ENCODE data around the gene KCNK15. TPM values are rescaled to one million over a fixed set of nuclear protein-coding genes. Genes with fewer than 3 reads are reported as not detected.
A peak's percentile ranks its signal among the peaks of the same experiment; 100 is the strongest.

Gene KCNK15
- polyA plus RNA-seq, 1 donor (not counting 4 experiments of a cell fraction or from before 2014, with no cell fraction given), result not detected

GRCh38 chr20:44728801-44729443 lies 16.7 kb upstream of the KCNK15 start:
- DNase-seq (ENCODE audit: low read depth, low spot score) (peak; percentile 72), FAIRE-seq (peak; percentile 63)
- H3K36me3 ChIP-seq (ENCODE audit: control insufficient read depth in 2 of 2, extremely low read depth in 1 of 2, insufficient read depth in 2 of 2, low read length in 2 of 2), result no peaks in the 10 kb centered on the region
- peak overlapping the region; percentile 30 for H3K27ac ChIP-seq (ENCODE audit: control insufficient read depth, insufficient read depth, low read length)
- no peaks in the 10 kb centered on the region for H3K79me2 ChIP-seq (ENCODE audit: control insufficient read depth, insufficient read depth, low read length)
- no peaks in the 10 kb centered on the region for H3K9me3 ChIP-seq (ENCODE audit: control insufficient read depth, low read depth, low read length)
- peaks cover 2% of the 10 kb centered on the region for H3K9me1 ChIP-seq (ENCODE audit: control insufficient read depth, extremely low read depth, insufficient read depth, low read length)
- dilution Hi-C loops (cut with MboI; ENCODE audit: extremely low pct_ligation_motif_present, low sequenced_read_pairs), result no loop called here
- H3K4me2 ChIP-seq (ENCODE audit: control insufficient read depth, extremely low read depth, insufficient read depth, low read depth, low read length), result peak overlapping the region; percentile 74
- H3K4me1 ChIP-seq (ENCODE audit: control insufficient read depth, extremely low read depth, insufficient read depth, low read length), result peaks cover 35% of the 10 kb centered on the region
- no peaks in the 10 kb centered on the region for H4K20me1 ChIP-seq (ENCODE audit: control insufficient read depth, extremely low read depth, insufficient read depth, low read length)
- no peak overlapping the region for H2AFZ ChIP-seq (ENCODE audit: control insufficient read depth, low read length)
- TF ChIP-seq CTCF (optimal IDR thresholded peaks at IDR 0.05 in 1 of 3, IDR thresholded peaks at IDR 0.05 in 1 of 3, conservative IDR thresholded peaks at IDR 0.05 in 1 of 3; ENCODE audit: extremely low read depth in 1 of 3, insufficient read depth in 2 of 3, low read length in 3 of 3) (no peak), EZH2 (IDR thresholded peaks at IDR 0.05; ENCODE audit: low read length) (no peak)
- H3K27me3 ChIP-seq (ENCODE audit: control insufficient read depth, extremely low read depth, insufficient read depth, low read length), result no peaks in the 10 kb centered on the region
- H3K9ac ChIP-seq (ENCODE audit: control insufficient read depth, extremely low read depth, insufficient read depth, low read length), result peak overlapping the region; percentile 31
- H3K4me3 ChIP-seq (ENCODE audit: control insufficient read depth in 2 of 3, extremely low read depth in 1 of 3, insufficient read depth in 2 of 3, low read depth in 1 of 3, low read length in 3 of 3), result peak overlapping the region in 1 of 3 experiments; percentile 41

- Histone ChIP-seq H3K4me1 (ENCODE audit: control insufficient read depth, extremely low read depth, insufficient read depth, low read length) (peaks cover 35% of the 10 kb centered on the region), H3K9ac (ENCODE audit: control insufficient read depth, extremely low read depth, insufficient read depth, low read length) (no peak overlapping the region), H4K20me1 (ENCODE audit: control insufficient read depth, extremely low read depth, insufficient read depth, low read length) (no peaks in the 10 kb centered on the region), H3K9me3 (ENCODE audit: control insufficient read depth, low read depth, low read length) (no peaks in the 10 kb centered on the region), H3K36me3 (ENCODE audit: control insufficient read depth in 2 of 2, extremely low read depth in 1 of 2, insufficient read depth in 2 of 2, low read length in 2 of 2) (no peaks in the 10 kb centered on the region), H3K27me3 (ENCODE audit: control insufficient read depth, extremely low read depth, insufficient read depth, low read length) (no peaks in the 10 kb centered on the region), H3K4me3 (ENCODE audit: control insufficient read depth in 2 of 3, extremely low read depth in 1 of 3, insufficient read depth in 2 of 3, low read depth in 1 of 3, low read length in 3 of 3) (no peak overlapping the region), H3K79me2 (ENCODE audit: control insufficient read depth, insufficient read depth, low read length) (no peaks in the 10 kb centered on the region), H3K9me1 (ENCODE audit: control insufficient read depth, extremely low read depth, insufficient read depth, low read length) (peaks cover 2% of the 10 kb centered on the region), H3K4me2 (ENCODE audit: control insufficient read depth, extremely low read depth, insufficient read depth, low read depth, low read length) (peak overlapping the region; percentile 34), H2AFZ (ENCODE audit: control insufficient read depth, low read length) (peak overlapping the region; percentile 39), H3K27ac (ENCODE audit: control insufficient read depth, insufficient read depth, low read length) (peak overlapping the region; percentile 23)
- TF ChIP-seq EZH2 (IDR thresholded peaks at IDR 0.05; ENCODE audit: low read length), result no peak
- no peak for TF ChIP-seq CTCF (optimal IDR thresholded peaks at IDR 0.05 in 1 of 3, IDR thresholded peaks at IDR 0.05 in 1 of 3, conservative IDR thresholded peaks at IDR 0.05 in 1 of 3; ENCODE audit: extremely low read depth in 1 of 3, insufficient read depth in 2 of 3, low read length in 3 of 3)
- DNase-seq (ENCODE audit: low read depth, low spot score) (peak; percentile 65), FAIRE-seq (peak; percentile 90)
- dilution Hi-C loops (cut with MboI; ENCODE audit: extremely low pct_ligation_motif_present, low sequenced_read_pairs), result no loop called here
Measured at GRCh38 chr20:44730441-44730840, 15.2 kb upstream of the KCNK15 start.

Data from keratinocyte (primary cell).